K562 (cell line): Measurements from ENCODE around the gene KCNF1. TPM values are rescaled to one million over a fixed set of nuclear protein-coding genes. Genes with fewer than 3 reads are reported as not detected.

ENCODE experiments used
- ATAC-seq: fragments of 200-7000 bp; cut with Tn5 transposase; 3 replicates; pipeline ENCODE4 v1.9.1; 2020; ENCODE audit warnings: moderate library complexity
- BruUV-seq: library from RNA; stranded (reverse); fragments of 400-500 nt; replicated peaks from 2 replicates; lab custom pipeline; 2021; lab: Mats Ljungman, UMichigan
- CTCF ChIA-PET: fragments of 300-600 bp; formaldehyde crosslinking; extraction: SDS; loops from one replicate; lab custom pipeline; 2021; ENCODE audit warnings: low intra/inter-chr PET ratio; lab: Yijun Ruan, JAX
- POLR2A ChIA-PET: fragments of 300-600, 350-650 bp; sonication (Branson Sonifier 250); formaldehyde crosslinking; extraction: SDS; loops from one replicate; lab custom pipeline; 2021; ENCODE audit warnings: antibody characterized with exemption, inconsistent platforms; lab: Yijun Ruan, JAX
- DNase-seq, 4 experiments: peaks; one replicate each; pipeline versions ENCODE4 v3.0.0 to v3.0.0-alpha.2; 2011 to 2018; ENCODE audit warnings: low spot score in 3 of 4, mixed read lengths in 3 of 4; ENCODE audit errors: extremely low read depth in 1 of 4
- FAIRE-seq: peaks from 2 replicates; lab custom pipeline; 2011; peaks lifted over from hg19 to GRCh38; lab: Jason Lieb, UNC
- H2AFZ ChIP-seq: 2 replicates; pipeline ENCODE4 v1.6.0; 2011; ENCODE audit warnings: low read depth, low read length, control low read depth, inconsistent platforms
- H3K27ac ChIP-seq: fragments of 200-600 bp; 3 replicates; pipeline ENCODE4 v1.8.0; 2011; ENCODE audit warnings: low read depth, mild to moderate bottlenecking, control low read depth, inconsistent platforms, low read length, moderate library complexity, mixed read lengths; ENCODE audit errors: extremely low read depth
- H3K27me3 ChIP-seq, 2 experiments: fragments of 300-600 bp in 1 of 2; 2 replicates in 1 of 2; 3 replicates in 1 of 2; pipeline versions ENCODE4 v1.6.0 to v1.8.0; 2011; ENCODE audit warnings: inconsistent platforms in 2 of 2, low read length in 2 of 2, mild to moderate bottlenecking in 1 of 2, mixed read lengths in 1 of 2, moderate library complexity in 1 of 2; ENCODE audit not compliant: control insufficient read depth in 2 of 2, insufficient read depth in 2 of 2
- H3K36me3 ChIP-seq: fragments of 300-600 bp; 3 replicates; pipeline ENCODE4 v1.8.0; 2011; ENCODE audit warnings: mild to moderate bottlenecking, low read length, inconsistent platforms; ENCODE audit not compliant: control insufficient read depth, insufficient read depth
- H3K4me1 ChIP-seq, 2 experiments: fragments of 200-600 bp in 1 of 2; replicated peaks in 1 of 2; 2 replicates in 1 of 2; 3 replicates in 1 of 2; pipeline versions ENCODE4 v1.5.1 to v1.8.0; 2011; ENCODE audit warnings: inconsistent platforms in 2 of 2, low read length in 2 of 2, mild to moderate bottlenecking in 1 of 2, mixed read lengths in 1 of 2, moderate library complexity in 1 of 2; ENCODE audit not compliant: control insufficient read depth in 2 of 2, insufficient read depth in 2 of 2
- H3K4me2 ChIP-seq: 2 replicates; pipeline ENCODE4 v1.6.1; 2011; ENCODE audit warnings: low read length, control low read depth, inconsistent platforms, mixed read lengths; ENCODE audit not compliant: insufficient read depth
- H3K4me3 ChIP-seq: fragments of 200-600 bp; sonication (generic), shearing (Covaris generic); 2 replicates; pipeline ENCODE4 v1.5.1; 2016; ENCODE audit warnings: control low read depth, inconsistent platforms
- H3K79me2 ChIP-seq: fragments of 200-600 bp; 3 replicates; pipeline ENCODE4 v1.8.0; 2011; ENCODE audit warnings: low read length, inconsistent platforms; ENCODE audit not compliant: control insufficient read depth, insufficient read depth
- H3K9ac ChIP-seq, 2 experiments: 2 replicates each; pipeline versions ENCODE4 v1.6.0 to v1.6.1; 2011; ENCODE audit warnings: low read depth in 2 of 2, low read length in 2 of 2, control low read depth in 1 of 2, inconsistent platforms in 1 of 2, mild to moderate bottlenecking in 1 of 2, mixed read lengths in 1 of 2; ENCODE audit not compliant: insufficient read depth in 1 of 2
- H3K9me1 ChIP-seq: one replicate; pipeline ENCODE4 v1.6.0; 2011; ENCODE audit warnings: inconsistent platforms, mild to moderate bottlenecking, low read length, moderate library complexity; ENCODE audit not compliant: control insufficient read depth, insufficient read depth
- H3K9me3 ChIP-seq: replicated peaks from 2 replicates; pipeline ENCODE4 v1.5.1; 2011; ENCODE audit warnings: low read depth, low read length, inconsistent platforms; ENCODE audit not compliant: control insufficient read depth, insufficient read depth
- H4K20me1 ChIP-seq: replicated peaks from 2 replicates; pipeline ENCODE4 v1.6.1; 2011; ENCODE audit warnings: low read length, inconsistent platforms, mixed read lengths; ENCODE audit not compliant: control insufficient read depth, insufficient read depth
- ADNP ChIP-seq: fragments of 200-800 bp; sonication (Bioruptor generic); IDR thresholded peaks from 2 replicates; pipeline ENCODE4 v1.6.1; 2016; ENCODE audit warnings: missing genetic modification characterization, missing compliant biosample characterization
- CSDE1 ChIP-seq, 2 experiments: fragments of 450-650 bp; IDR thresholded peaks; 2 replicates each; pipeline ENCODE4 v1.6.1; 2016; ENCODE audit warnings: mild to moderate bottlenecking in 1 of 2
- CXXC5 ChIP-seq: fragments of 250-450 bp; sonication (Bioruptor Pico); IDR thresholded peaks from 2 replicates; pipeline ENCODE4 v1.8.0; 2022; ENCODE audit warnings: inconsistent platforms, mild to moderate bottlenecking, moderate library complexity
- FOXA1 ChIP-seq: fragments of 450-650 bp; IDR thresholded peaks from 2 replicates; pipeline ENCODE4 v1.6.1; 2016; ENCODE audit warnings: mild to moderate bottlenecking, borderline replicate concordance
- FOXK2 ChIP-seq, 2 experiments: fragments of 450-650 bp; IDR thresholded peaks in 1 of 2; conservative IDR thresholded peaks in 1 of 2; 2 replicates each; pipeline ENCODE4 v1.6.1; 2016; ENCODE audit warnings: low read depth in 2 of 2, mild to moderate bottlenecking in 1 of 2
- HDAC3 ChIP-seq: fragments of 450-650 bp; IDR thresholded peaks from 2 replicates; pipeline ENCODE4 v1.6.1; 2018; ENCODE audit warnings: borderline replicate concordance, mild to moderate bottlenecking, moderate library complexity; ENCODE audit not compliant: partially characterized antibody
- MAFK ChIP-seq: IDR thresholded peaks from 2 replicates; pipeline ENCODE4 v1.6.1; 2011; ENCODE audit warnings: low read length, improper control_type of control experiment
- MCM2 ChIP-seq: fragments of 450-650 bp; IDR thresholded peaks from 2 replicates; pipeline ENCODE4 v1.6.1; 2017; ENCODE audit warnings: low read depth, mild to moderate bottlenecking
- NBN ChIP-seq: fragments of 450-650 bp; IDR thresholded peaks from 2 replicates; pipeline ENCODE4 v1.6.1; 2016; ENCODE audit warnings: low read depth, mild to moderate bottlenecking
- PHB ChIP-seq: fragments of 250-450 bp; sonication (Bioruptor Pico); IDR thresholded peaks from 2 replicates; pipeline ENCODE4 v1.5.0; 2021
- RBM17 ChIP-seq: fragments of 200-400 bp; formaldehyde crosslinking; IDR thresholded peaks from 2 replicates; pipeline ENCODE4 v1.6.1; 2017; ENCODE audit warnings: low read depth, mild to moderate bottlenecking, low read length, borderline replicate concordance
- SAFB ChIP-seq: fragments of 200-400 bp; formaldehyde crosslinking; IDR thresholded peaks from 2 replicates; pipeline ENCODE4 v1.6.1; 2017; ENCODE audit warnings: low read depth, low read length, borderline replicate concordance
- ZNF584 ChIP-seq: fragments of 200-800 bp; sonication (Bioruptor generic); IDR thresholded peaks from 2 replicates; pipeline ENCODE4 v1.6.1; 2016; ENCODE audit warnings: low read depth, mild to moderate bottlenecking, missing genetic modification characterization, missing compliant biosample characterization
- WGBS: fragments of 100-300 bp; shearing (Covaris generic); methylation state at CpG from one replicate; pipeline ENCODE4 v1.1.6; 2016; ENCODE audit warnings: low coverage, mixed read lengths; ENCODE audit not compliant: insufficient coverage; ENCODE audit errors: missing lambda C conversion rate; 5-methylcytosine and 5-hydroxymethylcytosine counted together
- in situ Hi-C: fragments of 300-500 bp; cut with MboI; formaldehyde crosslinking; loops from 4 replicates; pipeline ENCODE4 v1.15.0; 2018; ENCODE audit warnings: inconsistent platforms, mixed read lengths
- intact Hi-C: fragments of 100-400 bp; cut with micrococcal nuclease; formaldehyde crosslinking; loops from 2 replicates; pipeline ENCODE4 v1.14.2; 2022
- polyA plus RNA-seq, 8 experiments: library from polyadenylated mRNA; depleted of rRNA in 4 of 8; stranded (reverse) in 5 of 8; unstranded in 3 of 8; fragments of >200 nt; fragmentation: Nextera tagmentation in 2 of 8; fragmentation: Illumina TruSeq in 1 of 8; extraction: Ambion mirVana in 2 of 8; extraction: Trizol in 1 of 8; gene quantifications; 2 replicates each; pipeline versions ENCODE4 v1.2.1 to v1.2.3, GENCODE V29; 2011 to 2014; ENCODE audit warnings: inconsistent platforms in 1 of 8, missing spikeins in 1 of 8
- total RNA-seq, 7 experiments: library from RNA; depleted of rRNA in 6 of 7; stranded (reverse); fragments of >200 nt in 6 of 7; fragmentation: Illumina TruSeq in 2 of 7; extraction: Trizol in 2 of 7; gene quantifications; 2 replicates each; pipeline versions ENCODE4 v1.2.1 to v1.2.3, GENCODE V29; 2011 to 2021; ENCODE audit warnings: low replicate concordance in 1 of 7
- TF ChIP-seq, protein P1 (sequence below): sonication (generic); formaldehyde crosslinking; IDR thresholded peaks from 2 replicates; pipeline ENCODE4 v1.8.1; 2023; ENCODE audit warnings: mild to moderate bottlenecking, missing genetic modification reagents
- TF ChIP-seq, protein P2 (sequence below): sonication (generic); formaldehyde crosslinking; IDR thresholded peaks from 2 replicates; pipeline ENCODE4 v1.8.0; 2022; ENCODE audit warnings: missing genetic modification reagents, mild to moderate bottlenecking, borderline replicate concordance

Gene KCNF1
- total and polyA plus RNA-seq, 9 of the 15 experiments (the other 6 are each of a cell fraction or from before 2014, with no cell fraction given) = not detected

DNA sequence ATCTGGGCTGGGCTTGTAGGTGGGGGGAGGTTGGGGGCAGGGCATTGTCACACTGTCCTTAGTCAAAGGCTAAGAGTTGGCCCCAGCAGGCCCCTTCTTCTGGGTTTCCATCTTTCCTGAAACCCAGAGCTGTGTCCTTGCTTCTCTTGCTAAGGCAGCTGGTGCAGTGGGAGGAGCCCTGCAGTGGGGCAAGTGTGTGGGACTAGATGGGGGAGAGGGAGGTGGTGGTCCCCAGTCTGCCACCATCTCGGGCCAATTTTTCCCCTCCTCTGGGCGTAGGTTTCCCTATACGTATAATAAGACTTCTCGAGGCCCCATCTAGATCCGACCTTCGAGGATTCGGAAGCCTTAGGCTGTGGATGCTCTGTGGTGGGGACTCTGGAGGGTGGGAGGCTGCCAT is 3.5 kb downstream of the KCNF1 start:
- intact Hi-C loops = no loop called here

DNA sequence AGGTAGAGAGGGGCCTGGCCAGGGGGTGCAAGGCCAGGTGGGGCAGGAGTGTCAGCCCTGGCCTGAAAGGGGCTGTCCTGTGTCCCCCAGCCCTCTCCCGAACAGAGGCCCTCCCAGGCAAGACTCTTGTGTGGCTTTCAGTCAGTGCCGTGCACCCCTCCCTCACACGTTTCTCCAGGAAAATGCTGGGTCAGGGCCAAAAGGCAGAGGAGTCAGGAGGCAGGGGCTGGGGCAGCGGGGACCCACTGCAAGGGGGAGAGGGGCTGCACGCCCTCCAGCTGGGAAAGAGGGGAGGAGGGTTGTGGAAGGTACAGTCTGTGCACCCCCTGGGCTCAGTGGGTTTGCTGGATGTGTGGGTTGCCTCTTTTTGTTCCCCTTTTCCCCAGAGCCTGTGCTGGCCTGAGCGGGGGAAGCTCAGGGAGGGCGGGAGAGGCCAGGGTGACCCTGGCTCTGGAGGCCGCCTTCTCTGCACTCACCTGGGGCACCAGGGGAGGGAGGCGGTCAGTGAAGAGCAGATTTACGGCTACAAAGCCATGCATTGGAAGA is 4.1 kb downstream of the KCNF1 start:
- H3K27ac ChIP-seq = no peak overlapping the region
- no peak overlapping the region for H3K4me3 ChIP-seq
- ChIA-PET CTCF (no interaction called here), POLR2A (interaction anchor here (0.9 to 1.0 kb wide), 2 partner anchors 10 to 429 kb away, joined by 3 to 4 read pairs; partner anchors contain the start of gene ROCK2)
- H2AFZ ChIP-seq = no peak overlapping the region
- no peak for DNase-seq
- FAIRE-seq = no peak
- no peak for ATAC-seq
- peaks cover 10 to 22% of the 10 kb centered on the region in 2 experiments; a peak in 4 of 5 replicates for H3K4me1 ChIP-seq
- H3K9ac ChIP-seq = no peak overlapping the region
- 3% methylated on average over 8 of the region's 10 CpGs for WGBS
- peaks cover 17% of the 10 kb centered on the region; the same call in 1 of the 2 replicates for H4K20me1 ChIP-seq
- intact Hi-C loops = no loop called here
- H3K9me1 ChIP-seq = peaks cover 8% of the 10 kb centered on the region
- no peaks in the 10 kb centered on the region for H3K9me3 ChIP-seq
- in situ Hi-C loops = no loop called here
- no peak overlapping the region for H3K4me2 ChIP-seq
- peaks cover 40 to 83% of the 10 kb centered on the region in 2 experiments; a peak in 4 of 5 replicates for H3K27me3 ChIP-seq
- H3K36me3 ChIP-seq = no peaks in the 10 kb centered on the region
- no TSS peak for BruUV-seq
- H3K79me2 ChIP-seq = no peaks in the 10 kb centered on the region
- TF ChIP-seq CXXC5 (CRISPR knock-in tag) (no peak), NBN (no peak), SAFB (no peak), ZNF584 (CRISPR knock-in tag) (no peak), ADNP (tag) (no peak), FOXK2 (conservative IDR thresholded peaks at IDR 0.05 in 1 of 2, IDR thresholded peaks at IDR 0.05 in 1 of 2; ENCODE audit: low read depth in 2 of 2) (no peak), HDAC3 (no peak), PHB (CRISPR knock-in tag) (no peak), MCM2 (no peak), CSDE1 (IDR thresholded peaks at IDR 0.05) (no peak)
- TF ChIP-seq, protein P1, sequence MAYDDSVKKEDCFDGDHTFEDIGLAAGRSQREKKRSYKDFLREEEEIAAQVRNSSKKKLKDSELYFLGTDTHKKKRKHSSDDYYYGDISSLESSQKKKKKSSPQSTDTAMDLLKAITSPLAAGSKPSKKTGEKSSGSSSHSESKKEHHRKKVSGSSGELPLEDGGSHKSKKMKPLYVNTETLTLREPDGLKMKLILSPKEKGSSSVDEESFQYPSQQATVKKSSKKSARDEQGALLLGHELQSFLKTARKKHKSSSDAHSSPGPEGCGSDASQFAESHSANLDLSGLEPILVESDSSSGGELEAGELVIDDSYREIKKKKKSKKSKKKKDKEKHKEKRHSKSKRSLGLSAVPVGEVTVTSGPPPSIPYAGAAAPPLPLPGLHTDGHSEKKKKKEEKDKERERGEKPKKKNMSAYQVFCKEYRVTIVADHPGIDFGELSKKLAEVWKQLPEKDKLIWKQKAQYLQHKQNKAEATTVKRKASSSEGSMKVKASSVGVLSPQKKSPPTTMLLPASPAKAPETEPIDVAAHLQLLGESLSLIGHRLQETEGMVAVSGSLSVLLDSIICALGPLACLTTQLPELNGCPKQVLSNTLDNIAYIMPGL (CRISPR knock-in tag) = no peak

More for the DNA sequence above, 3.5 kb downstream of the KCNF1 start:
- Histone ChIP-seq H3K9me1 (peaks cover 4% of the 10 kb centered on the region), H3K9me3 (no peaks in the 10 kb centered on the region), H3K4me3 (no peak overlapping the region), H3K27ac (no peak overlapping the region), H3K27me3 (peaks cover 43 to 82% of the 10 kb centered on the region in 2 experiments; a peak in 4 of 5 replicates), H4K20me1 (peaks cover 13% of the 10 kb centered on the region; the same call in 1 of the 2 replicates), H3K36me3 (no peaks in the 10 kb centered on the region), H3K4me2 (no peak overlapping the region), H3K9ac (no peak overlapping the region), H3K79me2 (no peaks in the 10 kb centered on the region), H2AFZ (no peak overlapping the region), H3K4me1 (peaks cover 10 to 22% of the 10 kb centered on the region in 2 experiments; a peak in 4 of 5 replicates)
- ATAC-seq (no peak), FAIRE-seq (no peak), DNase-seq (no peak)
- BruUV-seq = no TSS peak
- in situ Hi-C loops = no loop called here
- POLR2A ChIA-PET = interaction anchor here (1.0 kb wide), 1 partner anchor 10 kb away, joined by 3 read pairs; no protein-coding TSS in a partner anchor
- TF ChIP-seq MAFK = no peak
- TF ChIP-seq FOXA1 = no peak
- no peak for TF ChIP-seq RBM17
- TF ChIP-seq, protein P2, sequence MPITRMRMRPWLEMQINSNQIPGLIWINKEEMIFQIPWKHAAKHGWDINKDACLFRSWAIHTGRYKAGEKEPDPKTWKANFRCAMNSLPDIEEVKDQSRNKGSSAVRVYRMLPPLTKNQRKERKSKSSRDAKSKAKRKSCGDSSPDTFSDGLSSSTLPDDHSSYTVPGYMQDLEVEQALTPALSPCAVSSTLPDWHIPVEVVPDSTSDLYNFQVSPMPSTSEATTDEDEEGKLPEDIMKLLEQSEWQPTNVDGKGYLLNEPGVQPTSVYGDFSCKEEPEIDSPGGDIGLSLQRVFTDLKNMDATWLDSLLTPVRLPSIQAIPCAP = no peak
- CTCF ChIA-PET = no interaction called here
- WGBS = 2% methylated on average over 7 of the region's 7 CpGs
